Hepatic stellate cell (primary cell): ENCODE measurements around the gene CYP4F11.
"Not testable (repeated sequence)": the region's sequence is repeated elsewhere in the genome, so short reads cannot be mapped to it uniquely, and the experiment has no call there.

Experiments used
- DNase-seq: peaks from one replicate; pipeline ENCODE4 v3.0.0; 2011; ENCODE audit warnings: low spot score

CYP4F11 gene, protein sequence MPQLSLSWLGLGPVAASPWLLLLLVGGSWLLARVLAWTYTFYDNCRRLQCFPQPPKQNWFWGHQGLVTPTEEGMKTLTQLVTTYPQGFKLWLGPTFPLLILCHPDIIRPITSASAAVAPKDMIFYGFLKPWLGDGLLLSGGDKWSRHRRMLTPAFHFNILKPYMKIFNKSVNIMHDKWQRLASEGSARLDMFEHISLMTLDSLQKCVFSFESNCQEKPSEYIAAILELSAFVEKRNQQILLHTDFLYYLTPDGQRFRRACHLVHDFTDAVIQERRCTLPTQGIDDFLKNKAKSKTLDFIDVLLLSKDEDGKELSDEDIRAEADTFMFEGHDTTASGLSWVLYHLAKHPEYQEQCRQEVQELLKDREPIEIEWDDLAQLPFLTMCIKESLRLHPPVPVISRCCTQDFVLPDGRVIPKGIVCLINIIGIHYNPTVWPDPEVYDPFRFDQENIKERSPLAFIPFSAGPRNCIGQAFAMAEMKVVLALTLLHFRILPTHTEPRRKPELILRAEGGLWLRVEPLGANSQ

DNA sequence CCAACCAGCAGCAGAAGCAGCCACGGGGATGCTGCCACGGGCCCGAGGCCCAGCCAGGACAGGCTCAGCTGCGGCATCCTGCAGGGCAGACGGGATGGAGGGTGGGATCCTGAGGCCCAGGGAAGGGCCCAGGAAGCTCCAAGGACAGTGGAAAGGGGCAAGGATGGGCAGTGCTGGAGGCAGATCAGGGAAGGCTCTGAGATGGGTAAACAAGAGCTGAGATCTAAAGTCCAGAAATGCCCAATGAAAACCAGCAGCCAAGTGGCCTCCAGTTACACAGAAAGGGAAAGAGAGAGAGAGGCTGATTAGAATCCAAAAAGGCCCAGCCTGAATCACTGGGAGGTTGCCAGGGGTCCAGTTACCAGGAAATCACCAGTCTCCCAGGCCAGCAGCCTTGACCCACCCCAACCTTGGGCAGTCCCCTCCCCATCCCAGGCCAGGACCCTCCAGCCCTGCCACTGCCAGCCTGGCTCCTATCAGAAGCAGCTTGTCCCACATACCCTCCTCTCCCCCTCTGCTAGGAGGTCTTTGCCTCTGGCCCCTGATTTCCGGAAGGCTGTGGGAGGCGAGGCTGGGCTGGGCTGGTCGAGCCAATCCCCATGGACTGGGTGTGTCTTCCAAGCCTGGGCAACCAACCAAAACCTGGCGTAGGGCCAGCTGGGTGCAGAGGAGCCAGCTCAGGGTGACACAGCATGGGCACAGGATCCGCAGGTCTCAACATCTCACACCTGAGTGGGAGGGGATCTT, at the start of gene CYP4F11:
TSS of gene CYP4F11 (minus strand) at position 198 of the 747 bp plus-strand sequence. CDS start at position 77, 121 bp downstream.
- no peak for DNase-seq

DNA sequence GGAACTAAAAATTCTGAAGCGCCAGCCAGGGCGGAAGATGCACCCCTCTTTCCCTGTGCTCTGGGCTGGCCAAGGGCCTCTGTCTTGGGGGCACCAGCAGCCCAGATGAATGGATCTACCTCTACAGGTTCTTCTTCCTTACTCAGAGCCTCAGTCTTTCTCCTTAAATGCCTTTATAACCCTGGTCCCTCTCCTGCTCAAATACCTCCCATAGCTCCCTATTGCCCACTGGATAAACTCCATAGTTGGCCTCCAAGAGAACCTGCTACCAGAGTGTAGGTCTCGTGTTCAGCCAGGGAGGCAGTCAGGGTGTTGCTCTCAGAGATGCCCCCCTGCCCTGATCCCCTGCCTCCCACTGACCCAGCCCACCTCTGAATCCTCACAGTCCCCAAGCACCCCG, 45.0 kb upstream of the CYP4F11 start:
- DNase-seq = no peak

DNA sequence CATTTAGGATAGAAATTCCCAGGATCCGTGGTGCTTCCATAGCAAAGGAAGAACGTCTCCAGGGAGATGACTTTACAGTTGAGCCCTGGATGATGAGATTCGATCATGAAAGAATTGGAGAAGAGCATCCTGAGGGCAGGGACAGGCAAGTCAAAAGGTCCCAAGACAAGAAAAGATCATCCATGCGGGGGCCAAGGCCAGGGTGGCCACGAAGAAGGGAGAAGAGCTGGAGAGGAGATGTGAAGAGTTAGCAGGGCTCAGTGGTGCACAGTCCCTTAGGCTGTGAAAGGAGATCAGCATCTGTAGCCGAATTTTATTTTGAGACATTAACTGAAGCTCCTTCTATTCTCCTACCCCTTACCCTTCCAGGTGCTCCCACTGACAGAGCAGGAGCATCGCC, 43.4 kb upstream of the CYP4F11 start:
- no peak for DNase-seq

DNA sequence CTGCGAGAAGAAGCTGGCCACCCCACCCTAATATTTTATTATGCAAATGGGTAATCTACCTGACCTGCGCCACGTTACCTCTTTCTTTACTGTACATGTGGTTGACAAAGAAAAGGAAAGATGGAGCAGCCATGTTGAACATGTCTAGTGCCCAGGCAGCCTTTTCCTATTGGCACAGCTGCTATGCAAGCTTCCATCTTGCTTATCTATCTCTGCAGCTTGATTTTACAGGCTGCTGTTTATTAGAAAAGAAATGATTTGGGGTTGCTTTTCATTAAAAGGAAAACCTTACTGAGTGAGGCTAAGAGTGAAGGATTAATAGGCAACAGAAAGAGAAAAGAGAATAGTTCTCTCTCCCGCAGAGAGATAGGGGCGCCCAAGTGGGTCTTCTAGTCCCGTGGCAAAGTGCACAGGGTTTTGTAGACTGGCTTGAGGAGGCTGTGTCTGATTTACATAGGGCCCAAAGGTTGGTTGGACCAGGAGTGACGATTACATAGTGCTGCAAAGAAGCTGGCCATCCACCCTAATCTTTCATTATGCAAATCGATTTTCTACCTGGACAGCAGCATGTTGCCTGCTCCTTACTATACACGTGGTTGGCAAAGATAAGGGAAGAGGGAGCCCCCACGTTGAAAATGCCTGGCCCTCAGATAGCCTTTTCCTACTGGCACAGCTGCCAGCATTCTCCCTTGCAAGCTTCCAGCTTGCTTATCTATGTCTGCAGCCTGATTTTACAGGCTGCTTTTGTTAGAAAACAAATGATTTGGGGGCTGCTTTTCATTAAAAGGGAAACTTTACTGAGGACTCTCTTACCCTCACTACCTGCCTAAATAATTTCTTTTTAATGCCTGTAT, 42.7 kb upstream of the CYP4F11 start:
- no peak for DNase-seq

DNA sequence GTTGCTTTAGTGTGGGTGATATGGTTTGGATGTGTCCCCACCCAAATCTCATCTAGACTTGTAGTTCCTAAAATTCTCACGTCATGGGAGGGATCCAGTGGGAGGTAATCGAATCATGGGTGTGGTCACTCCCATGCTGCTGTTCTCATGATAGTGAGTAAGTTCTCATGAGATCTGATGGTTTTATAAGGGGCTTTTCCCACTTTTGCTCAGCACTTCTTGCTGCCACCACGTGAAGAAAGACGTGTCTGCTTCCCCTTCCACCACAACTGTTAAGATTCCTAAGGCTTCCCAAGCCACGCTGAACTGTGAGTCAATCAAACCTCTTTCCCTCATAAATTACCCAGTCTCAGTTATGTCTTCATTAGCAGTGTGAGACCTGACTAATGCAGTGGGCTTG, 40.5 kb upstream of the CYP4F11 start:
- DNase-seq = no peak

DNA sequence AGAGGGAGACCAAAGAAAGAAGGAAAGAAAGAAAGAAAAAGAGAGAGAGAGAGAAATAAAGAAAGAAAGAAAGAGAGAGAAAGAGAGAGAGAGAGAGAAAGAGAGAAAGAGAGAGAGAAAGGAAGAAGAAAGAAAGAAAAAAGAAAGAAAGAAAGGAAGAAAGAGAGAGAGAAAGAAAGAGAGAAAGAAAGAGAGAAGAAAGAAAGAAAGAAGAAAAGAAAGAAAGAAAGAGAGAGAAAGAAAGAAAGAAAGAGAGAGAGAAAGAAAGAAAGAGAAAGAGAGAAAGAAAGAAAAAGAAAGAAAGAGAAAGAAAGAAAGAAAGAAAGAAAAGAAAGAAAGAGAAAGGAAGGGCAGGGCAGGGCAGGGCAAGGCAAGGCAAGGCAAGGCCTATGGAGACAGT, 37.7 kb upstream of the CYP4F11 start:
- not testable (repeated sequence) for DNase-seq

DNA sequence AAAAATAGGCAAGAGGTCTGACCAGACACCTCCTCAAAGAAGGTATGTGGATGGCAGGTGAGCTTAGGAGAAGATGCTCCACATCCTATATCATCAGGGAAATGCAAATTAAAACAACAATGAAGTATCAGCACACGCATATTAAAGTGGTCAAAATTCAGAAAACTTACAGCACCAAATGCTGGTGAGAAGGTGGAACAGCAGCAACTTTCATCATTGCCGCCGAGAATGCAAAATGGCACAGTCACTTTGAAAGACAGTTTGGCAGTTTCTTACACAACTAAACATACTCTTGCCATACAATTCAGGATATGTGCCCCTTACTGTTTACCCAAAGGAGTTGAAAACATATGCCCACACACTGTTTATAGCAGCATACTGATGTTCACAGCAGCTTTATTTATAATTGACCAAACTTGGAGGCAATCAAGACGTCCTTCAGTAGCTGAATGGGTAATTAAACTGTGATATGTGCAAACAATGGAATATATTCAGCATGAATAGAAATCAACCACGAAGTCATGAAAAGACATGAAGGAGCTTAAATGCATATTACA, 37.0 kb upstream of the CYP4F11 start:
- no peak for DNase-seq

DNA sequence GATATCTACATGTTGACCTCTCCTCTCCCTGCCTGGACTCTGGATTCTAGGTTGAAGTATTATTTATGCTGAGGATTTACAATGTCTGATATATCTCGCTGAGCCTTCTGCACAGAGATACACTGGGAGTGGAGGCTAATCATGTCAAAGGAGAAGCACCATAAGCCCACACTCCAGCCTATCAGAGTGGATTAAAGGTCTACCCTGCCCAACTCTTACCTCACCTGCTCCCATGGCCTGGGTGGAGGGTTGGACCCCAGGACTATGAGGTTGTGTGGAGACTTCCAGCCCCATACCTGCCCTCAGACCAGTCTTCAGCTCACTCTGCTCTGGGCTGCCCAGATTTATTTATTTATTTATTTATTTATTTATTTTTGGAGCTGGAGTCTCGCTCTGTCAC, 29.9 kb upstream of the CYP4F11 start:
- no peak for DNase-seq

DNA sequence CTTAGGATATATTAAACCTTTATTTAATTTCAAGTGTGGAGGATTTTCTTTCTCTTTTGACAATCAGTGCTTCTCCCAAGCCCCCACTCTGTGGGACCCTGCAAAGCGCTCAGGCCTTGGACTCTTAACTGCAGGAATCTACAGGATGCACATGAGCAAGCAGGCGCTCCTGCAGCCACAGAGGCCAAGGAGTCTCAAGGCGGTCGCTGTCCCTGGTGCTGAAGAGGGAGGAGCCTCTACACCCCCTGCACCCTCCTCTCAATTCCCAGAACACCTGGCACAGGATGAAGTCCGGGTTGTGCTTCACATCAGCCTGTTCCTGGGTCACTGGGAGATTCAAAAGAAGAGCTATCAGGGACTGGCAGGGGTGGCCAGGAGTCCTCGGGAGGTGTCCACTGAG, 28.0 kb upstream of the CYP4F11 start:
- no peak for DNase-seq

DNA sequence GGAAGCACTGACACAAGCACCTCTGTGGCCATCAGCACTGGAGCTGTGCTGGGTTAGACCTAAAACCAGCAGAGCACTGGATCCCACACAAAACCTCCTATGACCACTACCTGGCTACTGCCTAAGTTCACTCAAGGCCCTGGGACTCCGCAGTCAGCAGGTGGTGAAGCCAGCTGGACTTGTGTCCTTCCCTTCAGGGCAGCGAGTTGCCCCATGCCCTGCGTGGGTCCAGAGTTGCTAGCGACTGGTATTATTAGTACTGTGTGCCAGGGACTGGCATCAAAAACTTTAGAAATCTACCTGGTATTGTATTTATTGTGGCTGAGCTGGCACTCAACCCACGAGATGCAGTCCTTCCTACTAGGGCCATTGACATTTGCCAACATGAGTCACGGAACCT, 20.5 kb upstream of the CYP4F11 start:
- DNase-seq = no peak

DNA sequence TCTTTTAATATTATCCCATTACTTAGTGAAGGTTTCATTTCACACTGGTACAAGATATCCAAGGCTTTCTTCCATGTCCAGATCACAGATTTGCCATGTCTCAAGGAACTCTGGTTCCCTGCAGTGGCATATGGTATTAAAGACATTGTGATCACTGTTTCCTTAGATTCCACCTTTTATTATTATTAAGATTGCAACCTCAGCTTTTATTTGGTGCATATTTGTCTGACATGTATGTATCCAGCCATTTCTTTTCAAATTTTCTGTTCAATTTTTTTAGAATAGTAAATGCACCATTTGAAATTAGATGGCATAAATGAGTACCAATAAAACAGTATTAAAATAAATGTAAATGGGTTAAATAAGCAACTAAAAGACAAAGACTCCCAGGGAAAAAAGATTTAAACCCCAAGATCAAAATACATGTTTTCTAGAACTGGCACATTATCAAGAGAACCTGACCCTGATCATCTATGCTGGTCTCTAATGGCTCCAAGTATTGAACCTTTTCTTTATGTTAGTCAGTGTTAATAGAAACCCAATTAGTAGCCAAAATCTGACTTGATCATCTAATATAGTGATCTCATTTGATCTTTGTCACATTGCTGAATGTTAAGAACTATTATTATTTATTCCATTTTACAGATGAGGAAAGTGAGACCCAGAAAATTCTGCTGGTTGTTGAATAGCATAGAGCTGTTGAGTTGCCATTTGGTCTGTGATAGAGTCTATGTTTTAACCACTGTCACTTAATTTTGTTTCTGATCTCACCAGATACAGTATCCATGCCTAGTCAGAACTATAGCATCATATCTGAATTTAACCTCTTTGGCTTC, 14.1 kb upstream of the CYP4F11 start, which contains the start of gene OR10H4:
TSS of gene OR10H4 (plus strand) at position 786 of the 836 bp plus-strand sequence. CDS start at position 786, 0 bp downstream.
- DNase-seq = no peak

DNA sequence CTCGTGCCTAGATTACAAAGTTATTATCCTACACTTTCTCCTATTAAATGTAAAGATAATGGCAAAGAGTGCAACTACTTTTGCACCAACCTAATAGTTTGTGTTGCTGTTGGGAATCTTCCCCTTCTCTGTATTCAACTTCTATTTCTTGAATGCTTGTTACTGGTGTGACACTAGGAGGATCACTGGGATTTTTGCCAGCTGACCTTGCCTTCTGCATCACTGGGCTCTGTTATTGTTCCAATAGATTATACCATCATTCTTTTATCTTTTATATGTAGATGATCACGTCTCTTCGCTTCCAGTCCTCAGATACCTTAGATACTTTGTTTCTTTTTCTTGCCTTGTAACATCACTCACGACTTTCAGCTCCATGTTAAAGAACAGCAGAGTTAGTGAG, 11.0 kb upstream of the CYP4F11 start:
- DNase-seq = no peak

DNA sequence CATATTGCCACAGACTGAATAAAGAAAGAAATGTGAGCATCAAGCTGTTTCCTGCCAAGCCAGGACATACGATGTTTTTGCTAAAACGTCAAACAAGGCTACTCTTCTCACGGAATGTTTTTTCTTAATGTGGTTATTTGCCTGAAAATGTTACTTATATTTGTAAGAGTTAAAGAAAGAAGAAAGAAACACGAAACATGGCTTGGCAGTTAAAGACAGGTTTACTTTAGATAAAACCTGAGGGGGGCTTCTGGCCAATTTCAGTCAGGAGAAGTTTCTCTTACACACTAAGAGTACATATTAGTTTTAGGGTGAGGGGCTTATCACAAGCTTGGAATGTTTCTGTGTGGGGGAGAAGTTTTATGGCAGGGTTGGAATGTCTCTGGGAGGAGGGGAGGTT, 10.1 kb upstream of the CYP4F11 start:
- DNase-seq = no peak

DNA sequence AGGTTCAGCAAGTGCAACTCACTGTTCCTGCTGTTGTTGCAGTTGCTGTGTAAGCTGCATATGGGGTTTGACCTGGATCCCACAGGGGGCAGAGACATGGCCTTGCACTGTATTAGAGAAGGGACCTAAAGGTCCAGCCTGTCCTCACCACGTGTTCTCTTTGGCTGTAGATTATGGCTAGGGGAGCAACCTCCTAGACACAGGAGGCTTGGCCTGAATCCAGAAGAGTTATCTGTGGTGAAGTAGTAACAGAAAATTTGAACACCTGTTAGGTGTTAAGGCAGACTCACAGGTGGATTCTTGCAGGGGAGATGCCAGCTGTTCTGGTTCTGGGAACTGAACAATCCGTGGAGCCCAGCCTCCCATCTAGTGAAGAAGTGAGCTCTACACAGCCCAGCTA, 3.4 kb upstream of the CYP4F11 start:
- no peak for DNase-seq

DNA sequence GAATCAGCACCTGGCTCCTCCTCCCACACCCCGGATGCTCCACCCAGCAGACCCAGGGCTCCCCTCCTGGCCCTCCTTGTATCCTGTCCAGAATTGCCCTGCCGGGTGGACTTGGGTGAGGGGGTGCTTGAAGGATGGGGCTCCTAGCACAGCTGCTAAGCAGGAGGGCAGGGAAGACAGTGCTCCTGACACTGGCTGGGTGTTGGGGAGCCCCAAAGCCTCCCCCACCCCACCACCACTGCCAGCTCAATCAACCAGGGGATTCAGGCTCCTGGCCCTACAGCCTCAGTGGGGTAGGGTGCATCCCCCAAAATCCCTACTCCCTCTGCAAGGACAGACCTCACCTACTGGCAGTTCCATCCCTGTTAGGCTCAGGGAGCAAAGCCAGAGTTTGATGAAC, 2.6 kb upstream of the CYP4F11 start:
- DNase-seq = no peak

DNA sequence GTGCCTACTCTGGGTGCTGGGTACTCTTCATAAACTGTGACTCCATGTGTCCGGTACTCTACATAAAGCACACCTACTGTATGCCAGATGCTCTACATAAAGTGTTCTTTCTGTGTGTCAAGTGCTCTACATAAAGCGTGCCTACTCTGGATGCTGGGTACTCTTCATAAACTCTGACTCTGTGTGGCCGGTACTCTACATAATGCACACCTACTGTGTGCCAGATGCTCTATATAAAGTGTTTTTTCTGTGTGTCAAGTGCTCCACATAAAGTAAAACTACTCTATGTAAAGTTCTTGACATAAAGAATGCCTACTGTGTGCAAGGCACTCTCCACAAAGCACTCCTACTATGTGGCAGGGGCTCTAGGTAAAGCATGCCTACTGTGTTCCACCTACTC, 1.8 kb upstream of the CYP4F11 start:
- DNase-seq = no peak

DNA sequence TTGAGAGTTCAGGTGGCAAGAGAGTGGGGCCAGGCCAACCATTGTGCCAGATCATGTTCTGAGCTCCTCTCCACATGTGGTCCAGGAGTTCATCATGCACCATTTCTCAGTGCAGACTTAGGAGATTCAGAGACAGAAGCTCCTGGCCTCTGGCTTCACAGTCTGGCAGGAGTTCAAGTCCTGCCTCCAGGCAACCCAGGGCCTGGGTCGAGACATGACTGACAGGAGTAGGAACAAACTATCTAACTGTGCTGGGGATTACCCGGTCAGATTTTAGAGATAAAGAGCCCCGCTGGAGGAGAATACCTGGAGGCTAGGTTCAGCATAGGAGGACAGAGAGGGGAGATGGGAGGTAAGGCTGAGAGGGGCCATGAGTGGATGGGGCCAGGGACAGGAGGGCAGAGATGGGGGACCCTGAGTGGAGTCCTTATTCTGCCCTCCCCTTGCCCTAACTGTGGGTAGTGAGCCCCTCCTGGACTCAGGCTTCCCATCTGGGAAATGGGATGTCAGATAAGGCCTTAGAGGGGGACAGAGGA, 906 bp upstream of the CYP4F11 start:
- no peak for DNase-seq

DNA sequence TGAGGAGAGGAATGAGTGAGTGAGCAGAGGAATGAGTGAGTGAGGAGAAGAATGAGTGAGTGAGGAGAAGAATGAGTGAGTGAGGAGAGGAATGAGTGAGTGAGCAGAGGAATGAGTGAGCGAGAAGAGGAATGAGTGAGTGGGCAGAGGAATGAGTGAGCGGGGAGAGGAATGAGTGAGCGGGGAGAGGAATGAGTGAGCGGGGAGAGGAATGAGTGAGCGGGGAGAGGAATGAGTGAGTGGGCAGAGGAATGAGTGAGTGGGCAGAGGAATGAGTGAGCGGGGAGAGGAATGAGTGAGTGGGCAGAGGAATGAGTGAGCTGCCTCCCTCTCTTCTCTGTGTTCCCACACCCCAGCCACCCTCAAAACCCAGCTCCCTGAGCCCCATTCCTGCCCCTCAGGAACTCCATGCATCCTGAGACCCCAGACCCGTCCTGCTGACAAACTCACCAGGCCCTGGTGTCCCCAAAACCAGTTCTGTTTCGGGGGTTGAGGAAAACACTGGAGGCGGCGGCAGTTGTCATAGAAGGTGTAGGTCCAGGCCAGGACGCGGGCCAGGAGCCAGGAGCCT, 483 bp downstream of the CYP4F11 start:
- not testable (repeated sequence) for DNase-seq

DNA sequence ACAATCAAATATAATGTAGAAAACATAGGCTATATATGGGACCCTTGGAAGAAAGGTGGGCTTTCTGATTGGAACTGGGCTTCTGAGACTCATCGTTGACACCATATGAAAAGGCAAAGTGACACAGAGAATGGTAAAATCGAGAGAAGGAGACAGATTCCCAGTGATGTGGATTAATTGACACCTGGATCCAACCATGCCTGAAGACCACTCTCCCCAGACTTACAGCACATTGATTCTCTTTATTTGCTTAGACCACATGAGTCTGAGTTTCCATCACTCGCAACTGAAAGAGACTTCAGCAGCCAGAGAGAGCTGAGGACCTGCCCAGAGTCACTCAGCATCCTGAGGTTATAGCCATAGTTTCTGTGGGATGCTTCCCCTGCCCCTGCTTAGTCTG, 6.0 kb downstream of the CYP4F11 start:
- no peak for DNase-seq

DNA sequence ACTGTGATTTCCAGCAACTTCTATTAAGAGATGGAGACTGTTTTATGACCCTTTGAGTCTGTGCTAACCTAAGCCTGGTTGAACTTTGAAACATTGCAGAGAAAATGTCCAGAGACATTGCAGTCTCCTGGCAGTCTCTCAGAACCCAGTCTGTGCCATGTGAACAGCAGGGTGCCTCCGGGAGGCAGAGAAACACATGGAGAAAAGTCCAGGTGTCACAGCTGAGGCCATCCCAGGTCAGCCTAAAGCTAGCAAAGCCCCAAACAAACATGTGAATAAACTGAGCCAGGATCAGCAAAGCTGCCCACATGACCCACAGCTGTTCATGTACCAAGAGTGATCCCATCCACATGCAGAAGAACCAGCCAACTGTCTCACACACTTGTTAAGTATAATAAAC, 7.8 kb downstream of the CYP4F11 start:
- DNase-seq = no peak
